Colonic mucosa (tissue), 4 donors: ENCODE data around the gene SHISAL1. TPM values are rescaled to one million over a fixed set of nuclear protein-coding genes. Genes with fewer than 3 reads are reported as not detected.
"Not testable (repeated sequence)": the region's sequence is repeated elsewhere in the genome, so short reads cannot be mapped to it uniquely, and the experiment has no call there.

Experiments used
- DNase-seq: peaks from one replicate; pipeline ENCODE4 v3.0.0-alpha.2; 2020
- H3K27ac ChIP-seq: fragments of 200-600 bp; one replicate; pipeline ENCODE4 v1.8.0; 2021
- H3K27me3 ChIP-seq: fragments of 200-600 bp; one replicate; pipeline ENCODE4 v1.8.0; 2021
- H3K36me3 ChIP-seq: fragments of 200-600 bp; one replicate; pipeline ENCODE4 v1.8.0; 2021
- H3K4me1 ChIP-seq: fragments of 200-600 bp; one replicate; pipeline ENCODE4 v1.8.0; 2021; ENCODE audit warnings: mild to moderate bottlenecking
- H3K4me3 ChIP-seq: fragments of 200-600 bp; one replicate; pipeline ENCODE4 v1.8.0; 2021
- H3K9ac ChIP-seq, 2 donors: one replicate each; pipeline ENCODE4 v1.7.0; 2013; ENCODE audit warnings: control low read depth in 2 of 2, low read depth in 2 of 2, low read length in 2 of 2
- H3K9me3 ChIP-seq: fragments of 200-600 bp; one replicate; pipeline ENCODE4 v1.8.0; 2021
- CTCF ChIP-seq: fragments of 200-600 bp; IDR thresholded peaks from one replicate; pipeline ENCODE4 v1.8.0; 2022; ENCODE audit warnings: antibody characterized with exemption, mild to moderate bottlenecking
- intact Hi-C: fragments of 100-400 bp; cut with DNase I; formaldehyde crosslinking; loops from one replicate; pipeline ENCODE4 v1.14.1; 2022
- total RNA-seq, 2 donors: library from RNA; stranded (reverse); fragmentation: NEBNext Ultra II Directional in 1 of 2; extraction: Animal tissue kit (Norgen Biotek cat#: 25700) in 1 of 2; gene quantifications; one replicate each; pipeline ENCODE4 v1.2.1, GENCODE V29; 2021
- donor health status: healthy.
- donor health status: DM: no; HTN: no; CAD: no.
- donor health status: DM: no; HTN: no; CAD: no.

SHISAL1 gene
- total RNA-seq, 2 donors from 2014 or later = 0.27 to 6.6 TPM

GRCh38 chr22:44328762-44329161 is 16.0 kb upstream of the SHISAL1 start:
- TF ChIP-seq CTCF = no peak
- Histone ChIP-seq H3K9ac (no peak overlapping the region), H3K27me3 (peaks cover 30% of the 10 kb centered on the region), H3K9me3 (no peaks in the 10 kb centered on the region), H3K4me3 (no peak overlapping the region), H3K27ac (no peak overlapping the region), H3K36me3 (no peaks in the 10 kb centered on the region), H3K4me1 (no peaks in the 10 kb centered on the region)
- intact Hi-C loops = no loop called here
- DNase-seq = no peak

- H3K9ac ChIP-seq = no peak overlapping the region
- no peak overlapping the region for H3K27ac ChIP-seq
- H3K36me3 ChIP-seq = no peaks in the 10 kb centered on the region
- DNase-seq = no peak
- no peaks in the 10 kb centered on the region for H3K4me1 ChIP-seq
- no peak for TF ChIP-seq CTCF
- peaks cover 28% of the 10 kb centered on the region for H3K27me3 ChIP-seq
- H3K4me3 ChIP-seq = no peak overlapping the region
- intact Hi-C loops = no loop called here
- no peaks in the 10 kb centered on the region for H3K9me3 ChIP-seq
Observed at GRCh38 chr22:44328326-44328725, 15.6 kb upstream of the SHISAL1 start.

GRCh38 chr22:44326491-44326885 is 13.7 kb upstream of the SHISAL1 start:
- intact Hi-C loops = no loop called here
- H3K36me3 ChIP-seq = no peaks in the 10 kb centered on the region

GRCh38 chr22:44325718-44326490 is 13.2 kb upstream of the SHISAL1 start:
- H3K27ac ChIP-seq = no peak overlapping the region

More at GRCh38 chr22:44326491-44326885, 13.7 kb upstream of the SHISAL1 start:
- Histone ChIP-seq H3K27ac (no peak overlapping the region), H3K4me1 (no peaks in the 10 kb centered on the region), H3K4me3 (peak overlapping the region; percentile 31), H3K9ac (no peak overlapping the region), H3K9me3 (no peaks in the 10 kb centered on the region), H3K27me3 (peaks cover 17% of the 10 kb centered on the region)
- no peak for TF ChIP-seq CTCF
- no peak for DNase-seq

GRCh38 chr22:44323140-44323790 is 10.5 kb upstream of the SHISAL1 start:
- H3K9me3 ChIP-seq, H3K27me3 ChIP-seq, DNase-seq, H3K4me1 ChIP-seq, H3K4me3 ChIP-seq, H3K36me3 ChIP-seq, H3K9ac ChIP-seq, H3K27ac ChIP-seq, intact Hi-C loops: not testable (repeated sequence)

More at GRCh38 chr22:44325718-44326490, 13.2 kb upstream of the SHISAL1 start:
- no peaks in the 10 kb centered on the region for H3K36me3 ChIP-seq
- intact Hi-C loops = no loop called here
- peak overlapping the region; percentile 31 for H3K4me3 ChIP-seq
- TF ChIP-seq CTCF = no peak
- H3K9me3 ChIP-seq = no peaks in the 10 kb centered on the region
- no peak for DNase-seq
- peaks cover 15% of the 10 kb centered on the region for H3K27me3 ChIP-seq
- peak overlapping the region in 1 of 2 donors; percentile 31 for H3K9ac ChIP-seq
- no peaks in the 10 kb centered on the region for H3K4me1 ChIP-seq

GRCh38 chr22:44319685-44320084 is 6.9 kb upstream of the SHISAL1 start:
- H3K27me3 ChIP-seq = no peaks in the 10 kb centered on the region
- no peaks in the 10 kb centered on the region for H3K4me1 ChIP-seq
- no peak for DNase-seq
- no peak overlapping the region for H3K4me3 ChIP-seq
- H3K27ac ChIP-seq = no peak overlapping the region
- H3K9me3 ChIP-seq = no peaks in the 10 kb centered on the region
- no peaks in the 10 kb centered on the region for H3K36me3 ChIP-seq
- H3K9ac ChIP-seq = no peak overlapping the region
- intact Hi-C loops = no loop called here
- TF ChIP-seq CTCF = no peak
